ENCODE data around the gene KRT33B. TPM values are rescaled to one million over a fixed set of nuclear protein-coding genes. Genes with fewer than 3 reads are reported as not detected.

Gene KRT33B
- total and polyA plus RNA-seq, 2 of the 13 experiments (the other 11 are each of a cell fraction or from before 2014, with no cell fraction given) = not detected

GRCh38 chr17:41413982-41414381, 44.4 kb upstream of the KRT33B start:
- ChIA-PET CTCF (ENCODE audit: low intra/inter-chr PET ratio, low total read pairs) (no interaction called here), POLR2A (interaction anchor here (2.0 kb wide), 1 partner anchor 10 kb away, joined by 10 read pairs; no protein-coding TSS in a partner anchor)
- Histone ChIP-seq H4K20me1 (ENCODE audit: insufficient read depth, low read length) (no peaks in the 10 kb centered on the region), H3K9ac (ENCODE audit: insufficient read depth, low read depth, low read length) (no peak overlapping the region), H2AFZ (ENCODE audit: low read length) (no peak overlapping the region), H3K4me2 (ENCODE audit: low read depth, low read length) (no peak overlapping the region), H3K9me3 (ENCODE audit: low read length) (no peaks in the 10 kb centered on the region), H3K4me1 (ENCODE audit: insufficient read depth, low read length) (peaks cover 51% of the 10 kb centered on the region), H3K36me3 (replicated peaks in 1 of 2; ENCODE audit: control insufficient read depth in 1 of 2, insufficient read depth in 2 of 2, low read length in 2 of 2) (no peaks in the 10 kb centered on the region), H3K27ac (ENCODE audit: extremely low read length, insufficient read depth, low read length) (no peak overlapping the region), H3K4me3 (replicated peaks in 1 of 3; ENCODE audit: insufficient read depth in 1 of 3, low read depth in 2 of 3, low read length in 3 of 3) (no peak overlapping the region), H3K79me2 (ENCODE audit: insufficient read depth, low read length) (no peaks in the 10 kb centered on the region), H3K27me3 (ENCODE audit: control insufficient read depth in 1 of 2, insufficient read depth in 2 of 2, low read length in 2 of 2) (no peaks in the 10 kb centered on the region; a peak in 1 of 5 replicates)
- intact Hi-C loops (cut with micrococcal nuclease; ENCODE audit: unreplicated experiment) (loop anchor here (10.0 kb wide), 1 partner anchor 121 kb away; no protein-coding TSS in a partner anchor), in situ Hi-C loops (cut with HindIII; ENCODE audit: extremely low pct_ligation_motif_present, low pct_unique_long_range_greater_than_20kb) (no loop called here)
- no TSS peak for BruUV-seq (replicated peaks)
- no peak for ATAC-seq
- 54% methylated on average over 2 of the region's 2 CpGs for WGBS (ENCODE audit: low lambda C conversion rate)
- peak; percentile 56 for DNase-seq (ENCODE audit: low spot score)
- no peak for FAIRE-seq
- no peak for TF ChIP-seq GMEB1 (CRISPR knock-in tag; IDR thresholded peaks at IDR 0.05; ENCODE audit: borderline replicate concordance)
- 0 out of 2 replicates have a peak, but pooled peaks have one; percentile 29 for TF ChIP-seq HMG20A (CRISPR knock-in tag; IDR thresholded peaks at IDR 0.05; ENCODE audit: borderline replicate concordance)
- TF ChIP-seq, protein P1, sequence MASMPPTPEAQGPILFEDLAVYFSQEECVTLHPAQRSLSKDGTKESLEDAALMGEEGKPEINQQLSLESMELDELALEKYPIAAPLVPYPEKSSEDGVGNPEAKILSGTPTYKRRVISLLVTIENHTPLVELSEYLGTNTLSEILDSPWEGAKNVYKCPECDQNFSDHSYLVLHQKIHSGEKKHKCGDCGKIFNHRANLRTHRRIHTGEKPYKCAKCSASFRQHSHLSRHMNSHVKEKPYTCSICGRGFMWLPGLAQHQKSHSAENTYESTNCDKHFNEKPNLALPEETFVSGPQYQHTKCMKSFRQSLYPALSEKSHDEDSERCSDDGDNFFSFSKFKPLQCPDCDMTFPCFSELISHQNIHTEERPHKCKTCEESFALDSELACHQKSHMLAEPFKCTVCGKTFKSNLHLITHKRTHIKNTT (CRISPR knock-in tag; IDR thresholded peaks at IDR 0.05) = no peak
- TF ChIP-seq SALL2 (CRISPR knock-in tag; IDR thresholded peaks at IDR 0.05) = no peak
- peak; percentile 23; the same call in 1 of the 2 replicates for TF ChIP-seq GATAD2A (CRISPR knock-in tag; IDR thresholded peaks at IDR 0.05)
- no peak for TF ChIP-seq ZNF720 (CRISPR knock-in tag; IDR thresholded peaks at IDR 0.05)
- TF ChIP-seq ZNF142 (CRISPR knock-in tag; IDR thresholded peaks at IDR 0.05) = no peak
- TF ChIP-seq, protein P2, sequence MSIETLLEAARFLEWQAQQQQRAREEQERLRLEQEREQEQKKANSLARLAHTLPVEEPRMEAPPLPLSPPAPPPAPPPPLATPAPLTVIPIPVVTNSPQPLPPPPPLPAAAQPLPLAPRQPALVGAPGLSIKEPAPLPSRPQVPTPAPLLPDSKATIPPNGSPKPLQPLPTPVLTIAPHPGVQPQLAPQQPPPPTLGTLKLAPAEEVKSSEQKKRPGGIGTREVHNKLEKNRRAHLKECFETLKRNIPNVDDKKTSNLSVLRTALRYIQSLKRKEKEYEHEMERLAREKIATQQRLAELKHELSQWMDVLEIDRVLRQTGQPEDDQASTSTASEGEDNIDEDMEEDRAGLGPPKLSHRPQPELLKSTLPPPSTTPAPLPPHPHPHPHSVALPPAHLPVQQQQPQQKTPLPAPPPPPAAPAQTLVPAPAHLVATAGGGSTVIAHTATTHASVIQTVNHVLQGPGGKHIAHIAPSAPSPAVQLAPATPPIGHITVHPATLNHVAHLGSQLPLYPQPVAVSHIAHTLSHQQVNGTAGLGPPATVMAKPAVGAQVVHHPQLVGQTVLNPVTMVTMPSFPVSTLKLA (IDR thresholded peaks at IDR 0.05) = no peak
- TF ChIP-seq PATZ1 (CRISPR knock-in tag; IDR thresholded peaks at IDR 0.05) = no peak
- TF ChIP-seq RCOR2 (CRISPR knock-in tag; IDR thresholded peaks at IDR 0.05) = 0 out of 2 replicates have a peak, but pooled peaks have one; percentile 12
